Measurements from ENCODE around the gene ABHD10.

ABHD10 gene

GRCh38 chr3:112003321-112004080, 24.7 kb downstream of the ABHD10 start:
- Histone ChIP-seq H3K4me1 (ENCODE audit: control insufficient read depth, insufficient read depth, low read length) (peaks cover 35% of the 10 kb centered on the region), H3K36me3 (ENCODE audit: insufficient read depth, low read length) (no peaks in the 10 kb centered on the region), H3K9me3 (replicated peaks; ENCODE audit: low read length) (no peaks in the 10 kb centered on the region), H3K9ac (ENCODE audit: low read depth, low read length) (no peak overlapping the region), H3K27me3 (ENCODE audit: control insufficient read depth, insufficient read depth, low read length) (peaks cover 3% of the 10 kb centered on the region), H3K4me2 (ENCODE audit: low read length) (no peak overlapping the region), H3K4me3 (ENCODE audit: low read length) (no peak overlapping the region)

- H3K9me3 ChIP-seq (replicated peaks; ENCODE audit: low read length), result no peaks in the 10 kb centered on the region
- H3K4me3 ChIP-seq (ENCODE audit: low read length), result no peak overlapping the region
- H3K36me3 ChIP-seq (ENCODE audit: insufficient read depth, low read length), result no peaks in the 10 kb centered on the region
- H3K4me2 ChIP-seq (ENCODE audit: low read length), result no peak overlapping the region
- no peaks in the 10 kb centered on the region for H3K27me3 ChIP-seq (ENCODE audit: control insufficient read depth, insufficient read depth, low read length)
- H3K4me1 ChIP-seq (ENCODE audit: control insufficient read depth, insufficient read depth, low read length), result peaks cover 28% of the 10 kb centered on the region
- no peak overlapping the region for H3K9ac ChIP-seq (ENCODE audit: low read depth, low read length)
Measured at GRCh38 chr3:112004187-112004586, 25.4 kb downstream of the ABHD10 start.

- no peak overlapping the region for H3K4me3 ChIP-seq (ENCODE audit: low read length)
- H3K4me2 ChIP-seq (ENCODE audit: low read length), result no peak overlapping the region
- no peaks in the 10 kb centered on the region for H3K27me3 ChIP-seq (ENCODE audit: control insufficient read depth, insufficient read depth, low read length)
- H3K4me1 ChIP-seq (ENCODE audit: control insufficient read depth, insufficient read depth, low read length), result peaks cover 25% of the 10 kb centered on the region
- H3K36me3 ChIP-seq (ENCODE audit: insufficient read depth, low read length), result no peaks in the 10 kb centered on the region
- no peak overlapping the region for H3K9ac ChIP-seq (ENCODE audit: low read depth, low read length)
- no peaks in the 10 kb centered on the region for H3K9me3 ChIP-seq (replicated peaks; ENCODE audit: low read length)
Measured at GRCh38 chr3:112004669-112005068, 25.8 kb downstream of the ABHD10 start.

- Histone ChIP-seq H3K36me3 (ENCODE audit: insufficient read depth, low read length) (no peaks in the 10 kb centered on the region), H3K27me3 (ENCODE audit: control insufficient read depth, insufficient read depth, low read length) (no peaks in the 10 kb centered on the region), H3K9ac (ENCODE audit: low read depth, low read length) (no peak overlapping the region), H3K4me3 (ENCODE audit: low read length) (no peak overlapping the region), H3K4me2 (ENCODE audit: low read length) (no peak overlapping the region), H3K9me3 (replicated peaks; ENCODE audit: low read length) (no peaks in the 10 kb centered on the region), H3K4me1 (ENCODE audit: control insufficient read depth, insufficient read depth, low read length) (peaks cover 25% of the 10 kb centered on the region)
Measured at GRCh38 chr3:112005091-112005672, 26.4 kb downstream of the ABHD10 start.

GRCh38 chr3:112007633-112008032, 28.8 kb downstream of the ABHD10 start:
- H3K36me3 ChIP-seq (ENCODE audit: insufficient read depth, low read length), result no peaks in the 10 kb centered on the region
- H3K4me2 ChIP-seq (ENCODE audit: low read length), result no peak overlapping the region
- no peaks in the 10 kb centered on the region for H3K27me3 ChIP-seq (ENCODE audit: control insufficient read depth, insufficient read depth, low read length)
- no peaks in the 10 kb centered on the region for H3K9me3 ChIP-seq (replicated peaks; ENCODE audit: low read length)
- no peak overlapping the region for H3K9ac ChIP-seq (ENCODE audit: low read depth, low read length)
- no peak overlapping the region for H3K4me3 ChIP-seq (ENCODE audit: low read length)
- peaks cover 16% of the 10 kb centered on the region for H3K4me1 ChIP-seq (ENCODE audit: control insufficient read depth, insufficient read depth, low read length)

GRCh38 chr3:112009670-112010069, 30.8 kb downstream of the ABHD10 start:
- H3K36me3 ChIP-seq (ENCODE audit: insufficient read depth, low read length), result no peaks in the 10 kb centered on the region
- H3K27me3 ChIP-seq (ENCODE audit: control insufficient read depth, insufficient read depth, low read length), result no peaks in the 10 kb centered on the region
- H3K9me3 ChIP-seq (replicated peaks; ENCODE audit: low read length), result no peaks in the 10 kb centered on the region
- H3K9ac ChIP-seq (ENCODE audit: low read depth, low read length), result no peak overlapping the region
- no peak overlapping the region for H3K4me2 ChIP-seq (ENCODE audit: low read length)
- H3K4me1 ChIP-seq (ENCODE audit: control insufficient read depth, insufficient read depth, low read length), result peaks cover 8% of the 10 kb centered on the region
- no peak overlapping the region for H3K4me3 ChIP-seq (ENCODE audit: low read length)

GRCh38 chr3:112010636-112011035, 31.8 kb downstream of the ABHD10 start:
- no peaks in the 10 kb centered on the region for H3K4me1 ChIP-seq (ENCODE audit: control insufficient read depth, insufficient read depth, low read length)
- no peaks in the 10 kb centered on the region for H3K36me3 ChIP-seq (ENCODE audit: insufficient read depth, low read length)
- H3K9ac ChIP-seq (ENCODE audit: low read depth, low read length), result no peak overlapping the region
- no peaks in the 10 kb centered on the region for H3K27me3 ChIP-seq (ENCODE audit: control insufficient read depth, insufficient read depth, low read length)
- H3K4me3 ChIP-seq (ENCODE audit: low read length), result no peak overlapping the region
- no peak overlapping the region for H3K4me2 ChIP-seq (ENCODE audit: low read length)
- H3K9me3 ChIP-seq (replicated peaks; ENCODE audit: low read length), result no peaks in the 10 kb centered on the region

GRCh38 chr3:112011376-112011940, 32.6 kb downstream of the ABHD10 start:
- H3K36me3 ChIP-seq (ENCODE audit: insufficient read depth, low read length), result no peaks in the 10 kb centered on the region
- H3K4me2 ChIP-seq (ENCODE audit: low read length), result no peak overlapping the region
- H3K27me3 ChIP-seq (ENCODE audit: control insufficient read depth, insufficient read depth, low read length), result no peaks in the 10 kb centered on the region
- no peak overlapping the region for H3K9ac ChIP-seq (ENCODE audit: low read depth, low read length)
- H3K9me3 ChIP-seq (replicated peaks; ENCODE audit: low read length), result no peaks in the 10 kb centered on the region
- H3K4me1 ChIP-seq (ENCODE audit: control insufficient read depth, insufficient read depth, low read length), result no peaks in the 10 kb centered on the region
- no peak overlapping the region for H3K4me3 ChIP-seq (ENCODE audit: low read length)

GRCh38 chr3:112012205-112012992, 33.6 kb downstream of the ABHD10 start:
- Histone ChIP-seq H3K9me3 (replicated peaks; ENCODE audit: low read length) (no peaks in the 10 kb centered on the region), H3K4me2 (ENCODE audit: low read length) (no peak overlapping the region), H3K9ac (ENCODE audit: low read depth, low read length) (no peak overlapping the region), H3K4me3 (ENCODE audit: low read length) (no peak overlapping the region), H3K36me3 (ENCODE audit: insufficient read depth, low read length) (no peaks in the 10 kb centered on the region), H3K4me1 (ENCODE audit: control insufficient read depth, insufficient read depth, low read length) (no peaks in the 10 kb centered on the region), H3K27me3 (ENCODE audit: control insufficient read depth, insufficient read depth, low read length) (no peaks in the 10 kb centered on the region)

GRCh38 chr3:112013058-112013783, 34.4 kb downstream of the ABHD10 start:
- no peaks in the 10 kb centered on the region for H3K9me3 ChIP-seq (replicated peaks; ENCODE audit: low read length)
- peak overlapping the region; percentile 57 for H3K4me2 ChIP-seq (ENCODE audit: low read length)
- no peak overlapping the region for H3K9ac ChIP-seq (ENCODE audit: low read depth, low read length)
- H3K27me3 ChIP-seq (ENCODE audit: control insufficient read depth, insufficient read depth, low read length), result no peaks in the 10 kb centered on the region
- H3K4me3 ChIP-seq (ENCODE audit: low read length), result no peak overlapping the region
- H3K36me3 ChIP-seq (ENCODE audit: insufficient read depth, low read length), result no peaks in the 10 kb centered on the region
- H3K4me1 ChIP-seq (ENCODE audit: control insufficient read depth, insufficient read depth, low read length), result no peaks in the 10 kb centered on the region

GRCh38 chr3:112013784-112014143, 34.9 kb downstream of the ABHD10 start:
- Histone ChIP-seq H3K4me2 (ENCODE audit: low read length) (peak overlapping the region; percentile 36), H3K9me3 (replicated peaks; ENCODE audit: low read length) (no peaks in the 10 kb centered on the region), H3K4me3 (ENCODE audit: low read length) (no peak overlapping the region), H3K9ac (ENCODE audit: low read depth, low read length) (no peak overlapping the region), H3K36me3 (ENCODE audit: insufficient read depth, low read length) (no peaks in the 10 kb centered on the region), H3K27me3 (ENCODE audit: control insufficient read depth, insufficient read depth, low read length) (no peaks in the 10 kb centered on the region), H3K4me1 (ENCODE audit: control insufficient read depth, insufficient read depth, low read length) (no peaks in the 10 kb centered on the region)
